ENCODE measurements around the gene HELZ2.

GRCh38 chr20:63560333-63560805, 13.7 kb downstream of the HELZ2 start:
- TF ChIP-seq, protein P1, sequence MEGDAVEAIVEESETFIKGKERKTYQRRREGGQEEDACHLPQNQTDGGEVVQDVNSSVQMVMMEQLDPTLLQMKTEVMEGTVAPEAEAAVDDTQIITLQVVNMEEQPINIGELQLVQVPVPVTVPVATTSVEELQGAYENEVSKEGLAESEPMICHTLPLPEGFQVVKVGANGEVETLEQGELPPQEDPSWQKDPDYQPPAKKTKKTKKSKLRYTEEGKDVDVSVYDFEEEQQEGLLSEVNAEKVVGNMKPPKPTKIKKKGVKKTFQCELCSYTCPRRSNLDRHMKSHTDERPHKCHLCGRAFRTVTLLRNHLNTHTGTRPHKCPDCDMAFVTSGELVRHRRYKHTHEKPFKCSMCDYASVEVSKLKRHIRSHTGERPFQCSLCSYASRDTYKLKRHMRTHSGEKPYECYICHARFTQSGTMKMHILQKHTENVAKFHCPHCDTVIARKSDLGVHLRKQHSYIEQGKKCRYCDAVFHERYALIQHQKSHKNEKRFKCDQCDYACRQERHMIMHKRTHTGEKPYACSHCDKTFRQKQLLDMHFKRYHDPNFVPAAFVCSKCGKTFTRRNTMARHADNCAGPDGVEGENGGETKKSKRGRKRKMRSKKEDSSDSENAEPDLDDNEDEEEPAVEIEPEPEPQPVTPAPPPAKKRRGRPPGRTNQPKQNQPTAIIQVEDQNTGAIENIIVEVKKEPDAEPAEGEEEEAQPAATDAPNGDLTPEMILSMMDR (conservative IDR thresholded peaks at IDR 0.05; ENCODE audit: low read depth, low read length): no peak
- TF ChIP-seq RFX5 (IDR thresholded peaks at IDR 0.05; ENCODE audit: low read depth, low read length) (no peak), POLR2A (IDR thresholded peaks at IDR 0.05; ENCODE audit: low read depth, low read length) (no peak), BHLHE40 (IDR thresholded peaks at IDR 0.05; ENCODE audit: low read depth, low read length) (no peak), MXI1 (IDR thresholded peaks at IDR 0.05; ENCODE audit: borderline replicate concordance, low read depth, low read length) (no peak), RAD21 (IDR thresholded peaks at IDR 0.05; ENCODE audit: low read length) (no peak), ELK1 (IDR thresholded peaks at IDR 0.05; ENCODE audit: borderline replicate concordance, low read depth, low read length) (no peak), RCOR1 (IDR thresholded peaks at IDR 0.05; ENCODE audit: insufficient replicate concordance, low read length) (no peak), SMC3 (IDR thresholded peaks at IDR 0.05; ENCODE audit: low read depth, low read length) (no peak), NFE2L2 (IDR thresholded peaks at IDR 0.05; ENCODE audit: low read depth, low read length) (no peak)
- TF ChIP-seq, protein P2, sequence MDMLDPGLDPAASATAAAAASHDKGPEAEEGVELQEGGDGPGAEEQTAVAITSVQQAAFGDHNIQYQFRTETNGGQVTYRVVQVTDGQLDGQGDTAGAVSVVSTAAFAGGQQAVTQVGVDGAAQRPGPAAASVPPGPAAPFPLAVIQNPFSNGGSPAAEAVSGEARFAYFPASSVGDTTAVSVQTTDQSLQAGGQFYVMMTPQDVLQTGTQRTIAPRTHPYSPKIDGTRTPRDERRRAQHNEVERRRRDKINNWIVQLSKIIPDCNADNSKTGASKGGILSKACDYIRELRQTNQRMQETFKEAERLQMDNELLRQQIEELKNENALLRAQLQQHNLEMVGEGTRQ (IDR thresholded peaks at IDR 0.05; ENCODE audit: low read depth, low read length): no peak
